IPS-15b (cell line): ENCODE results near the gene CFAP73.

Experiments
- H3K27me3 ChIP-seq: one replicate; pipeline ENCODE4 v1.6.1; 2013; ENCODE audit warnings: low read length; ENCODE audit not compliant: control insufficient read depth, insufficient read depth
- H3K36me3 ChIP-seq: one replicate; pipeline ENCODE4 v1.6.1; 2013; ENCODE audit warnings: low read length; ENCODE audit not compliant: control insufficient read depth, insufficient read depth
- H3K4me1 ChIP-seq: one replicate; pipeline ENCODE4 v1.6.1; 2013; ENCODE audit warnings: mild to moderate bottlenecking, low read length; ENCODE audit not compliant: control insufficient read depth, insufficient read depth
- H3K4me3 ChIP-seq: one replicate; pipeline ENCODE4 v1.5.1; 2013; ENCODE audit warnings: low read depth, low read length
- H3K9ac ChIP-seq: one replicate; pipeline ENCODE4 v1.6.1; 2013; ENCODE audit warnings: low read depth, mild to moderate bottlenecking, low read length
- H3K9me3 ChIP-seq: one replicate; pipeline ENCODE4 v1.6.1; 2013; ENCODE audit warnings: mild to moderate bottlenecking, low read length; ENCODE audit not compliant: control insufficient read depth, insufficient read depth

CFAP73 gene

GRCh38 chr12:113190761-113191160 is 41.2 kb downstream of the CFAP73 start:
- H3K27me3 ChIP-seq: no peaks in the 10 kb centered on the region
- H3K9me3 ChIP-seq: no peaks in the 10 kb centered on the region
- peaks cover 11% of the 10 kb centered on the region for H3K36me3 ChIP-seq
- H3K4me1 ChIP-seq: no peaks in the 10 kb centered on the region
- no peak overlapping the region for H3K9ac ChIP-seq
- no peak overlapping the region for H3K4me3 ChIP-seq

GRCh38 chr12:113191227-113191626 is 41.7 kb downstream of the CFAP73 start:
- Histone ChIP-seq H3K4me3 (no peak overlapping the region), H3K9me3 (no peaks in the 10 kb centered on the region), H3K4me1 (no peaks in the 10 kb centered on the region), H3K9ac (no peak overlapping the region), H3K27me3 (no peaks in the 10 kb centered on the region), H3K36me3 (peaks cover 11% of the 10 kb centered on the region)

- H3K4me3 ChIP-seq: no peak overlapping the region
- no peaks in the 10 kb centered on the region for H3K4me1 ChIP-seq
- no peaks in the 10 kb centered on the region for H3K9me3 ChIP-seq
- peaks cover 7% of the 10 kb centered on the region for H3K36me3 ChIP-seq
- no peaks in the 10 kb centered on the region for H3K27me3 ChIP-seq
- no peak overlapping the region for H3K9ac ChIP-seq
These were observed 45.5 kb downstream of the CFAP73 start for GRCh38 chr12:113194971-113195391.

DNA sequence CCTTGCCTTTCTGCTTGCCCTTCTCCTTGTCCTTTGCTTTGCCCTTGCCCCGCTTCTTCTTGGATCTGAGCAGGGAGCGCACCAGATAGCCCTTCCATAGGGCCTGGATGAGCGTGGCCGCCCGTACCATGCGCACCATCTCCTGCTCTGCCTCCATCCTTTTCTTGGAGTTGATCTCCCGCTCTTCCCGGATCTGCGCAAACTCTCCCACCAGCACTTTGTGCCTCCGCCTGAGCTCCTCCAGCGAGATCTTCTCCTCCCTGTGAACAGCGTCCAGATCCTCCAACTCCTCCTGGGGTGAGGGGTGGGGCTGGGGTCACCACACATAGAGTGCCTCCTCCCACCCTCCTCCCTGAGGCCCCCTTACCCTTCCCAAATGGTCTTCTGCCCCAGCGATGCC is 46.1 kb downstream of the CFAP73 start:
- peaks cover 4% of the 10 kb centered on the region for H3K36me3 ChIP-seq
- H3K4me3 ChIP-seq: no peak overlapping the region
- H3K9ac ChIP-seq: no peak overlapping the region
- no peaks in the 10 kb centered on the region for H3K9me3 ChIP-seq
- no peaks in the 10 kb centered on the region for H3K27me3 ChIP-seq
- no peaks in the 10 kb centered on the region for H3K4me1 ChIP-seq

DNA sequence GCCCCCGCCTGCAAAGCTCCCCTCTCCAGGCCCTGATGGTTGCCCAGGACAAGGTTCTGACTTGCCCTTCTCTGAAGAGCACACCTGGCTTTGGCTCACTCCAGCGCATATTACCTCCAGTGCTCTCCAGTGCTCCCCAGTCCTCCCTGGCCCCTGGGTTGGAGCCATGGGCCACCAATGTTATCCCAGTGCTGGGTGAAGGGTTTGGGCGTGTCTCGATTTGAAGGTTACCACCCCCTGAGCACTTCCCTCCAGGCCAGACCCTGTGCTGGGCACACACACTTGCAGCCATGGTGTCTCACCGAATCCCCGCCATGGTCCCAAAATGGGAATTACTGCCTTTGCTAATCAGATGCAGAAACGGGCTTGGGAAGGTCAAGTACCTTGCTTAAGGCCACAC is 47.1 kb downstream of the CFAP73 start:
- Histone ChIP-seq H3K4me3 (no peak overlapping the region), H3K27me3 (no peaks in the 10 kb centered on the region), H3K36me3 (peaks cover 2% of the 10 kb centered on the region), H3K9ac (no peak overlapping the region), H3K4me1 (no peaks in the 10 kb centered on the region), H3K9me3 (no peaks in the 10 kb centered on the region)

- H3K9ac ChIP-seq: no peak overlapping the region
- H3K27me3 ChIP-seq: no peaks in the 10 kb centered on the region
- no peaks in the 10 kb centered on the region for H3K9me3 ChIP-seq
- H3K36me3 ChIP-seq: no peaks in the 10 kb centered on the region
- no peaks in the 10 kb centered on the region for H3K4me1 ChIP-seq
- H3K4me3 ChIP-seq: no peak overlapping the region
These were observed 47.5 kb downstream of the CFAP73 start for GRCh38 chr12:113196990-113197389.

DNA sequence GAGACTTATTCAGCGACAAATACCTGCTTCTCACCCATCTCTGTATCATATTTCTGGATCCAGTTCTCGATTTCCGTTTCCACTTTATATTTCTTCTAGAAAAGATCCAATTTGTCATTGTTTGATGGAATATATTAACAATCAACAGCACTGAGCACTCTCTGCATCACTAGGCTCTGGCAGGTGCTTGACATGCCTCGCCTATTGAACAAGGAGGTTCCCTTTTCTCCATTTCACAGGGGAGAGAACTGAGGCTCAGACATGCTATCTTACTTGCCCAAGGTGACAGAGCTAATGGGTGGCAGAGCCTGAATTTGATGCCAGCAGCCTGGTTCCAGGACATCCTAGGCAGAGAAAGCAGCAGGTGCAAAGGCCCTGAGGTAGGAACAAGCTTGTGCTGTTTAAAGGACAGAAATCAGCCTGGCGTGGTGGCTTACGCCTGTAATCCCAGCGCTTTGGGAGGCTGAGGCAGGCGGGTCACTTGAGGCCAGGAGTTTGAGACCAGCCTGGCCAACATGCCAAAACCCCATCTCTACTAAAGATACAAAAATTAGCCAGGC is 48.1 kb downstream of the CFAP73 start:
- no peak overlapping the region for H3K9ac ChIP-seq

GRCh38 chr12:113198296-113198695 is 48.8 kb downstream of the CFAP73 start:
- H3K4me1 ChIP-seq: no peaks in the 10 kb centered on the region

More for the DNA sequence above, 48.1 kb downstream of the CFAP73 start:
- no peaks in the 10 kb centered on the region for H3K4me1 ChIP-seq
- no peak overlapping the region for H3K4me3 ChIP-seq
- H3K9me3 ChIP-seq: no peaks in the 10 kb centered on the region
- no peaks in the 10 kb centered on the region for H3K36me3 ChIP-seq
- H3K27me3 ChIP-seq: no peaks in the 10 kb centered on the region

GRCh38 chr12:113200021-113200797 is 50.7 kb downstream of the CFAP73 start:
- Histone ChIP-seq H3K9me3 (no peaks in the 10 kb centered on the region), H3K36me3 (no peaks in the 10 kb centered on the region), H3K4me1 (no peaks in the 10 kb centered on the region), H3K4me3 (no peak overlapping the region), H3K27me3 (no peaks in the 10 kb centered on the region), H3K9ac (no peak overlapping the region)

More at GRCh38 chr12:113198296-113198695, 48.8 kb downstream of the CFAP73 start:
- Histone ChIP-seq H3K4me3 (no peak overlapping the region), H3K9me3 (no peaks in the 10 kb centered on the region), H3K9ac (no peak overlapping the region), H3K27me3 (no peaks in the 10 kb centered on the region), H3K36me3 (no peaks in the 10 kb centered on the region)

GRCh38 chr12:113201187-113202177 is 52.0 kb downstream of the CFAP73 start:
- Histone ChIP-seq H3K9me3 (no peaks in the 10 kb centered on the region), H3K4me1 (no peaks in the 10 kb centered on the region), H3K27me3 (no peaks in the 10 kb centered on the region), H3K9ac (no peak overlapping the region), H3K4me3 (no peak overlapping the region), H3K36me3 (no peaks in the 10 kb centered on the region)

DNA sequence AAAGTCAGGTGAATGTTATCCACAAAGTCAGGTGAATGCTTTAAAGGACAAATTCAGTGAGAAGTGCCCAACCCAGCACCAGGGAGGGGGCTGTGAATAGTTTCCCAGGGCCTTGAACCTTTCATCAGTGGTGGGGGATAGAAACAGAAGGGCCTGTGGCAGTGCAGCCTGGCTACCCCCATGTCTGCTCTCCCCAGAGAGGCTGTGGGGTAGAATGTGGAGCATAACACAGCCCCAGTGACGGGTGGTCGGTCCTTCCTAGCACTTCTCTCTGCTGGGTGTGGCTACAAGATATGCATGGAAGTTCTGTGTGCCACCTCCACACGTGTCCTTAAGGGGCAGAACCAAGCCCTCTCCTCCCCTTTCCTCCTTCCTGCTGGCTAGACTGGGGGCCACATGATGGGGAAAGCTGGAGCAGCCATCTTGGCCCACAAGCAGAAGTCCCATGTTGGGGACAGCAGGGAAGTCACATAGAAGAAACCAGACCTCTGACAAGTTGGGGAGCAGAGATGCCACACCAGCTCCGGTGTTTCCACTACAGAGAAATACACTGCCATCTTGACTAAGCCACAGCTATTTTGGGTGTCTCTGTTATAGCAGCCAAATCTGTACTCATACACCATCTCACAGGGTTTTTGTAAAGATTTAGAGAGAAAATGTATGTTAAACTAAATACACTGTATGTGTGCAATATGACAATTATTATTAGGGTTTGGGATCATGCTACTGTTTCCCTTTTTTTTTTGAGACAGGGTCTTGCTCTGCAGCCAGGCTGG is 53.0 kb downstream of the CFAP73 start:
- no peak overlapping the region for H3K4me3 ChIP-seq
- H3K27me3 ChIP-seq: no peaks in the 10 kb centered on the region
- no peaks in the 10 kb centered on the region for H3K36me3 ChIP-seq
- no peak overlapping the region for H3K9ac ChIP-seq
- no peaks in the 10 kb centered on the region for H3K4me1 ChIP-seq
- H3K9me3 ChIP-seq: no peaks in the 10 kb centered on the region
